ENCODE measurements around the gene BHLHA15.

BHLHA15 gene

GRCh38 chr7:98235901-98236300 lies 24.7 kb downstream of the BHLHA15 start:
- in situ Hi-C loops (cut with MboI; ENCODE audit: low pct_unique_long_range_greater_than_20kb, low sequenced_read_pairs, unreplicated experiment) = no loop called here
- DNase-seq (ENCODE audit: low spot score) = no peak
- no peak for TF ChIP-seq CTCF (IDR thresholded peaks at IDR 0.05; ENCODE audit: extremely low read depth, insufficient read depth, missing control alignments)

GRCh38 chr7:98236355-98237185 lies 25.3 kb downstream of the BHLHA15 start:
- DNase-seq (ENCODE audit: low spot score) = no peak
- in situ Hi-C loops (cut with MboI; ENCODE audit: low pct_unique_long_range_greater_than_20kb, low sequenced_read_pairs, unreplicated experiment) = no loop called here
- no peak for TF ChIP-seq CTCF (IDR thresholded peaks at IDR 0.05; ENCODE audit: extremely low read depth, insufficient read depth, missing control alignments)

GRCh38 chr7:98238076-98238475 lies 26.8 kb downstream of the BHLHA15 start:
- DNase-seq (ENCODE audit: low spot score) = peak; percentile 7
- no peak for TF ChIP-seq CTCF (IDR thresholded peaks at IDR 0.05; ENCODE audit: extremely low read depth, insufficient read depth, missing control alignments)
- in situ Hi-C loops (cut with MboI; ENCODE audit: low pct_unique_long_range_greater_than_20kb, low sequenced_read_pairs, unreplicated experiment) = no loop called here

GRCh38 chr7:98238976-98239375 lies 27.7 kb downstream of the BHLHA15 start:
- in situ Hi-C loops (cut with MboI; ENCODE audit: low pct_unique_long_range_greater_than_20kb, low sequenced_read_pairs, unreplicated experiment) = no loop called here
- no peak for TF ChIP-seq CTCF (IDR thresholded peaks at IDR 0.05; ENCODE audit: extremely low read depth, insufficient read depth, missing control alignments)
- peak; percentile 4 for DNase-seq (ENCODE audit: low spot score)

- DNase-seq (ENCODE audit: low spot score) = peak; percentile 74
- TF ChIP-seq CTCF (IDR thresholded peaks at IDR 0.05; ENCODE audit: extremely low read depth, insufficient read depth, missing control alignments) = peak; percentile 72
- in situ Hi-C loops (cut with MboI; ENCODE audit: low pct_unique_long_range_greater_than_20kb, low sequenced_read_pairs, unreplicated experiment) = no loop called here
These were observed 29.9 kb downstream of the BHLHA15 start for GRCh38 chr7:98240961-98241673.

- no peak for DNase-seq (ENCODE audit: low spot score)
- in situ Hi-C loops (cut with MboI; ENCODE audit: low pct_unique_long_range_greater_than_20kb, low sequenced_read_pairs, unreplicated experiment) = no loop called here
- no peak for TF ChIP-seq CTCF (IDR thresholded peaks at IDR 0.05; ENCODE audit: extremely low read depth, insufficient read depth, missing control alignments)
These were observed 30.5 kb downstream of the BHLHA15 start for GRCh38 chr7:98241674-98242241.
